ENCODE results near the gene PROKR1.
"Not testable (repeated sequence)": the region's sequence is repeated elsewhere in the genome, so short reads cannot be mapped to it uniquely, and the experiment has no call there.

Gene PROKR1

DNA sequence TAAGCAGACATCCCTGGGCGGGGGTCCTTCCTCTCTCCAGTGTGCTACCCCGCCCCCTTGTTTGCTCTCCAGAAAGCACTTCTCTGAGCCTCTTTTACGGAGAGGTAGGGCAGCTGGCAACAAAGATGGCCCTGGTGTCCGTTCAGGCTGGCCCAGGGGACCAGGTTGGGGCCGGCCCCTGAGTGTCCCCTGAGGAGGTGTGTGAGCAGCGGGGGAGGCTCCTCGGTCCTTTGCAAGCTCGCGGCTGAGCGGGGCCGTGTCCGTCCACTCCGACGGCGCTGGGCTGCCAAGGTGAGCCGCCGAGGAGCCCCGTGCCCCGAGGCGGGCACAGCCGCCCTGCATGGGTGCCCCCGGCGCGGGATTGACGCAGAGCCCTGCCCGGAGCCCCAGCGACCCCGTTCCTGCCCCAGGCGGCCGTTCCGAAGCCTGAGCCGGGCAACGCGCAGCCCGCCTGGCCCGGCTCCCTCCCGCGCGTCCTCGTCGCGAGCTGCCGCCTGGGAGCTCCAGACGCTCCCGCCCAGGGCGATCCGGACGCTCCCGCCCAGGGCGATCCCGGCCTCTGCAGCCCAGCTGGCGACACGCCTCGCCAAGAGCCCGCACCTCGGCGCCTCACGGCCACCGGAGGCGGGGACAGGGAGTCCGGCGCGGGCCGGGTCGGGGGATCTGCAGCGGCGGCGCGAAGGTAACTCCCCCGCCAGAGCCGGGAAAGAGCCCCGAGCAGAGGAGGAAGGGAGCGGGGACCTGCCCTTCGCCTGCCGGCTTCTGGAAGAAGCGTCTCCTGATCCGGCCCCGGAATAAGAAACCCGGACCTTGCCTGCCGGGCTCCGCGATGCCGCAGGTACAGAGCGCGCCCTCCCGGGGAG, at the start of gene PROKR1:
Gene PROKR1 (plus strand): TSS at position 569 of the 863 bp plus-strand sequence. CDS start 2,243 bp downstream, outside the sequence.
- DNase-seq (ENCODE audit: low read depth in 2 of 2) = peak in 1 of 2 donors; percentile 9

DNA sequence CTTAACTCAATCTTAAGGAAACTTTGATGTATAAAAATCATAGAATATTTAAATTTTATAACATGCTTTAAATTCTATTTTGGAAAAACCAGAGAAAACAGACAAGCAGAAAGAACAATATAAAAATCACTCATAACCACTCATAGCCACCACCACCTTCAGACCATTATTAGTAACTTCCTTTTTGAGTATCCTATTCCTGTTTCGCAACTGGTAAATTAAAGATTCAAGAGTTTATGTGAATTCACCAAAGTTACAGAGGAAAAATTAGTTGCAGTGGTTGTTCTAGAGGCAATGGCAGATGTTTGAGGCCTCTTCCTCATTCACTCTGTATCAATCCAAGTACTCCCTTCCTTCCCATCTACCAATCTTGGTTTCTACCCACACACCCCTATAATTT, 49.3 kb upstream of the PROKR1 start:
- no peak for DNase-seq (ENCODE audit: low read depth in 2 of 2)

DNA sequence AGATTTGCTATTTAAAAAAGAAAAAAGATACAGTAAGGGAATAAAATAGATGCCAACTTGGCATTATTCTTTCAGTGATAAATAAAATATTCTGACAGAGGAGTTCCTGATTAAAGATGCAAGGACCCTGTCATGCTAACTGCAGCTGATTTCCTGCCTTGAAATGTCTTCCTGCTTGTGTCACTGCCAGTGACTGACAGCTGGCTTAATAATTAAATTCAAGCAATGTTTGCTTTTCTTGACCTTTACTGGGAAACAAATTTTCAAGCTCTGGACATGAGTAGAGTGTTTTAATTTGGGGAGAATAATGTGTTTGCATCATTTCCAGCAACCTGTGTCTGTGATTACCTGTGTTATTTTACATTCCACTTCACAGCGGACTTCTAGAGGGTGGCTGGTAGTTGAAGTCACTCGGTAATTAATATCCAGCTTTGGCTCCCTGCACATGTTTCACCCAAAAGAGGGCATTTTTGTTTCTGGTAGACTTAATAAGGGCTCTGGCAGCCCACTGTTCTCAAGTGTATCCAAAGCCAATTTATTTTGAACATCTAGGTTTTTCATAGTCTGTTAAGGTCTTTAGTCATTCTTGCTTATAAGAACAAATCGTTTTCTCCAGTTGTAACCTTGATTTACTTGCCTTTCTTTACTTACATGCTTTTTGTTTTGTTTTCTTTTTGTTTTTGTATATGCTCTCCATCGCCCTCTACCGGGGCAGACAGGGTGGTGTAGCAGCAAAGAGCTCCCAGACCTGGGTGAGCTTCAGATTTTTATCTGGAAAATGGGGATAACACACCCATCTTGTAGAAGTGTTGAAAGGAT, 48.5 kb upstream of the PROKR1 start:
- peak; percentile 39 for DNase-seq (ENCODE audit: low read depth in 2 of 2)

DNA sequence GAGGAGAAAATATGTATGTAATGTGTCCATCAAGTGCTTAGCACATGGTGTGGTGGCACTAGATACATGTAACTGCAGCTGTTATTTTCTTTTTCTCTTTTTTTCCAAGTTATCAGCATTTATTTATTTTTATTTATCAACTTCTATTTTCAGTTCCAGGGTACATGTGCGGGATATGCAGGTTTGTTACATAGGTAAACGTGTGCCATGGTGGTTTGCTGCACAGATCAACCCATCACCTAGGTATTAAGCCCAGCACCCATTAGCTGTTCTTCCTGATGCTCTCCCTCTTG, 47.9 kb upstream of the PROKR1 start:
- not testable (repeated sequence) for DNase-seq (ENCODE audit: low read depth in 2 of 2)

DNA sequence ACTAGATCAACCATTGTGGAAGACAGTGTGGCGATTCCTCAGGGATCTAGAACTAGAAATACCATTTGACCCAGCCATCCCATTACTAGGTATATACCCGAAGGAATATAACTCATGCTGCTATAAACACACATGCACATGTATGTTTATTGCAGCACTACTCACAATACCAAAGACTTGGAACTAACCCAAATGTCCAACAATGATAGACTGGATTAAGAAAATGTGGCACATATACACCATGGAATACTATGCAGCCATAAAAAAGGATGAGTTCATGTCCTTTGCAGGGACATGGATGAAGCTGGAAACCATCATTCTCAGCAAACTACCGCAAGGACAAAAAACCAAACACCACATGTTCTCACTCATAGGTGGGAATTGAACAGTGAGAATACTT, 42.9 kb upstream of the PROKR1 start:
- DNase-seq (ENCODE audit: low read depth in 2 of 2) = not testable (repeated sequence)

DNA sequence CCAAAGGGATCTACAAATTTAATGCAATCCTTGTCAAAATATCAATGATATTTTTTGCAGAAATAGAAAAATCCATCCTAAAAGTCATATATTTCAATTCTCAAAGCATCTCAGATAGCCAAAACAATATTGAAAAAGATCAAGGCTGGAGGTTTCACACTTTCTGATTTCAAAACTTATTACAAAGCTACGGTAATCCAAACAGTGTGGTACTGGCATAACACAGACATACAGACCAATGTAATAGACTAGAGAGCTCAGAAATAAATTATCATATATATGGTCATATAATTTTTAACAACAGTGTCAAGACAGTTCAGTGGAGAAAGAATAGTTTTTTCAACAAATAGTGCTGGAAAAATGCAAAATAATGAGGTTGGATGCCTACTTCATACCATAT, 40.3 kb upstream of the PROKR1 start:
- no peak for DNase-seq (ENCODE audit: low read depth in 2 of 2)

DNA sequence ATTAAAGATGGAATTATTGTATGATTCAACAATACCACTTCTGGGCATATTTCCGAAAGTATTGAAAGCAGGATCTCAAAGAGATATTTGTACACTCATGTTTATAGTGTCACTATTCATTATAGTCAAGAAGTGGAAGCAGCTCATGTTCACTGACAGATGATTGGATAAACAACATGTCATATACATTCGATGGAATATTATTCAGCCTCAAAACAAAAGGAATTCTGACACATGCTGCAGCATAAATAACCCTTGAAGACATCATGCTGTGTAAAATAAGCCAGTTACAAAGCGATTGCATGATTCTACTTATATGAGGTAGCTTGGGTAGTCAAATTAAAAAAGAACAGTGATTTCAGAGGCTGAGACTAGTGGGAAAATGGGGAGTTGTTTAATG, 39.3 kb upstream of the PROKR1 start:
- DNase-seq (ENCODE audit: low read depth in 2 of 2) = no peak

DNA sequence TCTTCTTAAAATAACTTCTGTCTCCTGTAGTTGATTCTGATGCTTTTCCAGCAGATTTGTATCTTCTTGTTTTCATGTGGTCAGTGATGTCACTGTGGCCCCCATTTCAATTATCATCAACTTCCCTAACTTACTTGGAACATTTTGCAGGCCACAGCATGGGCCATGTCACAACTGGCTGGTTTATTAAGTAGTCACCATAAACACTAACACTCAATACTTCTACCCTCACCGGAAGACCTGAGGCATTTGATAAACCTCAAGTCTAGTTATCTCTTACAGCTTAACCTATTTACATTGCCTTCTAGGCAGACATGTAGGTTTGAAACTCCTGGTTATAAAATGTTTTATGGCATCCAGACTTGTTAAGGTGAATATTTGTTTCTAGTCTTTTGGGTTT, 37.4 kb upstream of the PROKR1 start:
- no peak for DNase-seq (ENCODE audit: low read depth in 2 of 2)

DNA sequence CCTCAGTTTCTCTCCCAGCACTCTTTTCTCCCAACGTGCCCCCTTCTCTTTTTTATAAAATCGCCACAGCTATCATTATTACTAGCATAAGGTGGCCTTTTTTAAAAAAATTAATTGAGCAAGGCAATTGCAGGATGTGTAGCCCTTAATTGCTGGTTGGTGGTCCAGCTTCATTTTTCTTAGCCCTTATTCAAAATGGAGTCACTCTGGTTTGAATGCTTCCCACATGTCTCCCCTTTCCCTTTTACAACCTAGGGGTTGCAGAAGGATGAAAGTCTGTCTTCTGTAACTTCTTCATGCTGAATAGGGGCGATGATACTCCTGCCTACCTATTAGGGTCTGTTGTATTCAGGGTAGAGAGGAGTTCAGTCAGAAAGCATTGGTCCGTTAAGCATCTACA, 36.6 kb upstream of the PROKR1 start:
- DNase-seq (ENCODE audit: low read depth in 2 of 2) = no peak

DNA sequence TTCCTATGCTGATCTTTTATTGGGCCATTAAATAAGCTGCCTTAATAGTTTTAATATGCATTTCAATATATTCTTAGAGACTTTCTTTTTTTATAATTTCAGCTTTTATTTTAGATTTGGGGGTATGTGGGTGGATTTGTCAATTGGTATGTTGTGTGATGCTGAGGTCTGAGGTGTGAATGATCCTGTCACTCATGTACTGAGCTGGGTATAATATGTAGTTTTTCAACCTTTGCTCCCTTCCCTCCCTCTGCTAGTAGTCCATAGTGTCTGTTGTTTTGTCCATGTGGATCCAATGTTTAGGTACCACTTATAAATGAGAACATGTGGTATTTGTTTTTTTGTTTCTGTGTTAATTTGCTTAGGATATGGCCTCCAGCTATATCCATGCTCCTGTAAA, 35.5 kb upstream of the PROKR1 start:
- DNase-seq (ENCODE audit: low read depth in 2 of 2) = no peak

DNA sequence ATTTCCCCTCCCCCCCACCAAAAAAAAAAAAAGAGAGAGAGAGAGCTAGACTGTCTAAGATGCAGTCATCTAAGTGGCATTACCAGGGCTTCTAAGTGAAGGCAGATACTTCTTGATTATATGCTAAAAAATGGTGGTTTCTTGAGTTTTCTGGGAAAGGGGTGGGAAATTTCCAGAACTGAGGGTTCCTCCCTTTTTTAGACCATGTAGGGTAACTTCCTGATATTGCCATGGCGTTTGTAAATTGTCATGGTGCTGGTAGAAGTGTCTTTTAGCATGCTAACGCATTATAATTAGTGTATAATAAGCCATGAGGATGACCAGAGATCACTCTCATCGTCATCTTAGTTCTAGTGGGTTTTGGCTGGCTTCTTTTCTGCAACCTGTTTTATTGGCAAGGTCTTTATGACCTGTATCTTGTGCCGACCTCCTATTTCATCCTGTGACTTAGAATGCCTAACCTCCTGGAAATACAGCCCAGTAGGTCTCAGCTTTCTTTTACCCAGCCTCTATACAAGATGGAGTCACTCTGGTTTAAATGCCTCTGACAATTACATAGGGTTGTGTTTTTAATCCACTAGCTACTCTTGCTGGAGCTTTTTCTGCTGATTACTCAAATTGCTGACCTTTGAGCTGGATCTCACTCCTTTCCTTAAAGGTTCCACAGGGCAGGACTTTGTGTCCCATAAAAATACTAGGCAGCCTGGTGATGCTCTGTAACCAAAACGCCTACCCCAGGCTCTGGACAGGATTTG, 30.4 kb upstream of the PROKR1 start:
- no peak for DNase-seq (ENCODE audit: low read depth in 2 of 2)

DNA sequence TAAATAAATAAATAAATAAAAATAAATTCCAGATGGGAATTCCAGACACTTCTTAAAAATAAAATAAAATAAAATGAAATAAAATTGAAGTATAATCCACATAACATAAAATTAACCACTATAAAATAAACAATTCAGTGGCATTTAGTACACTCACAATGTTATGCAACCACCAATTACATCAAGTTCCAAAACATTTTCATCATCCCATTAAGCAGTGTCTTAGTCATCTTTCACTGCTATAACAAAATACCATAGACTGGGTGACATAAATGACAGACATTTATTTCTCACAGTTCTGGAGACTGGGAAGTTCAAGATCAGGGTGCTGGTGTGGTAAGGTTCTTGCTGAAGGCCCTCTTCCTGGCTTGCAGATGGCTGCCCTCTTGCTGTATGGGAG, 22.6 kb upstream of the PROKR1 start:
- no peak for DNase-seq (ENCODE audit: low read depth in 2 of 2)

DNA sequence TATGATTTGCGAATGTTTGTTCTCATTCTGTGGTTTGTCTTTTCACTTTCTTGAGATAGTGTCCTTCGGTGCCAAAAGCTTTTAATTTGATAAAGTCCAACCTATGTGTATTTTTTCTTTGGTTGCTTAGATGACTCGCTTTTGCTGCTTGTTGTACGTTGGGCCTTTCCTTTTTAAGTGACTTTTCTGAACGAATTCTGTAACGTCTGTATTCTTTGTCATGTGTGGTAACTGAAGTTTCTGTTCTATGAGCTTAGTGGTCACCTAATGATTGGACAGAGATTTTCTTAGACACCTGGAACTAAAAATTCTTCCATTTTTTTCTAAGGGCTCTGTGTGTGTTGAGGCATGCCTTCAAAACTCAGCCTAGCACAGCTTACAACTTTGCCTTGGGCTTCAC, 19.6 kb upstream of the PROKR1 start:
- DNase-seq (ENCODE audit: low read depth in 2 of 2) = no peak

DNA sequence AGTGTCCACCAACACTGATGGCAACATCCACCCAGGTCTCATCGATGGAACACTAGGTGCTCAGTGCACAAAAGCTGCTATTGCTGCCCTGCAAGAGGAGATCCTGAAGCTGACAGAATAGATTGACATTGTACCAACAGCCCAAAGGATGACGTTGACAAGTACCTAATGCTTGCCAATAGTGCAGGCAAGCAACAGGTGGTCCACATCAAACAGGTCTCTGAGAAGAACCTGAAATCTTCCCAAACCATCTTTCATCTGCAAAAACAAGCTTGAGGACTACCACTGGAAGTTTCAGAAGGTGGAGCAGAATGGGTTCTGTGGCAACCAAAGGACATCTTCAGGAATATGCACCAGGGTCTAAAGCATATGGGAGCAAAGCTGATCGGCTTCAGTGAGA, 15.8 kb upstream of the PROKR1 start:
- DNase-seq (ENCODE audit: low read depth in 2 of 2) = no peak

DNA sequence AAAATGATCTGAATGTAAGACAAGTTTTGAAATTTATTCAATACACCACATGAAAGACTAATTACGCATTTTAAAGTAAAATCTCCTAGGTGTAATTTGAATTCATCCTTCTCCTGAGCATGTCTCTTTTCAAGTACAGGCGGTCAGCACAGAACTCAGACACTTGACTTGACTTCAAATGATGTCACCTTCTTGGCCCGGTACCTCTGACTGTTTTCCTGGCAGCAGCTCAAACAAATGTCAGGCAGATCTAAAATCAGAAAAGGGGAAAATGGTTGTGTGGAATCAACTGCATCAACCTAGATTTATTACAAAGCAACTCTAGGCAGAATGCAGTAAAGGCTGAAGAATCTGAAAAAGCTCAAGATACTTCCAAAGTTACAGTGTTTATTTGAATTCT, 11.4 kb upstream of the PROKR1 start:
- no peak for DNase-seq (ENCODE audit: low read depth in 2 of 2)

DNA sequence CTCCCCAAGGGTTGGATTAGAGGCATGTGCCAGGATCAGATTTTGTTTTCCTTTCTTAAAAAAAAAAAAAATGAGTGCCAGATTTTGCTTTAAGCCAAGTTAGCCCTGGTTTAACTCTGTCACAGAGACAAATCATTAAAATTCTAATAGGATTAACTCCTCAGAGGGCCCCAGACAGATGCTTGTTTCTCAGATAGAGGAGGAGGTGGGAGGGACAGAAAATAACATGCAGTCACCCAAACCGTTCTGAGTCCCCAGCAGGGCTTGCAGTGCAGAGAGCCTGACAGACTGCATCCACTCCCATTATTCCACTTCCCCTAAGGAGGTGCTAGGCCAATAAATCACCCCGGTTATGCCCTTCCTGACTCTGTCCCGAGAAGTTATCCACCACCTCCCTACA, 6.3 kb upstream of the PROKR1 start:
- DNase-seq (ENCODE audit: low read depth in 2 of 2) = no peak

DNA sequence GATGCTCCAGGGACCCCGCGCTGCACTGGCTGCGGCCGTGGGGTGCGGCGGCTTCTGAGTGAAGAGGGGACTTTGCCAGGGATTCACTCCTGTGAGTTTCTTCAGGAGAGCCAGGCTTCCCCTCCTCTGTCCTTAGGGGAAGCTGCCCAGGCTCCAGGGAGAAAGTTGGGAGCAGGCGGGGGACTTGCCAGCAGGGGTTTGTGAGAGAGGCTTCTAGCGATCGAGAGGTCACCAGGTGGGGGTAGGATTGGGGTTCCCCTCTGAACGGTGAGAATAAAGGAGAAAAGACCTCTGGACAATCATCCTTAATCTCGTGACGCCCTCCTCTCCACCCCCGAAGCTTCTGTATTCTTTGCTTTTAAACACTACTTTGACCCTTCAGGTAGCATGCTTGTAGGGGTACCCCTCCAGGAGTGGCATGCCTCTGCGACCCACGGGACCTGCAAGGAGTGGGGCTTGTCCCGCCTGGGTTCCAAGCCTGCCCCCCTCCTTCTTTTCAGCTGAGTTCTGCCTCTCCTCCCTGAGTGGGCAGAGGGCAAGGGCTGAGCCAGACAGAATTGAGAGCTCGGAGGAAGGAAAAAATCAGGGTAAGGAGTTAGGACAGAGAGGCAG, 601 bp downstream of the PROKR1 start:
- no peak for DNase-seq (ENCODE audit: low read depth in 2 of 2)

DNA sequence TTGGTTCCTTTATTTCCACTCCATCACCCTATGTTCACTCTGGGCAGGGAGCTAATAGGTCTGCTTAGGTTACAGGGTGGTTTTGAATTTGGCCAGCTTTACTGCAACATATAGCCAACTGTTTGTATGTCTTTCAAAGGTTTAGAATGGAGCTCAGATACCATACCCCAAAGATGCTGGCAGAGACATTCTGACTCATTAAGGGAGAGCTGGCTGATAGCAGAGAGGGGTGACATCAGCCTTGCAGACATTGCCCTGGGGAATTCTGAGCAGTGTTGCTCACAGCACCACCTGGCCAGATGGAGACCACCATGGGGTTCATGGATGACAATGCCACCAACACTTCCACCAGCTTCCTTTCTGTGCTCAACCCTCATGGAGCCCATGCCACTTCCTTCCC, 2.1 kb downstream of the PROKR1 start:
- no peak for DNase-seq (ENCODE audit: low read depth in 2 of 2)

DNA sequence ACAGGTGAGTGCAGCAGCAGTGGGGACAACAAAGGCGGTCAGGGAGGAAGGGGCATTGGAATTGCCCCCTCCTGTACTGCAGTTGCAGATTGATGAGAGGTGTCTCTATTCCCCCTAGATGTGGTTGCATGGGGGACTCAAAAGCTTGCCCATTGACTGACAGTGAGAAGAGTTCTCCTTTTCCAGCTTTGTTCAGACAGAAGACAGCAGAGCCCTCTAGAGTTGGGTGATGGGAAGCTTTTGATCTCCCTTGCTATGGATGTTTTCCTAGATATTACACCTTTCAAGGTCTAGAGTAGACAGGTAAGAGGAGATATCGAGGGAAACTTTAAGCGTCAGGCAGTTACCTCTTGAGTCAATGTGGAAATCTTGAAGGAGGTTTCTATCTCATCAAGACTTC, 2.9 kb downstream of the PROKR1 start:
- no peak for DNase-seq (ENCODE audit: low read depth in 2 of 2)

DNA sequence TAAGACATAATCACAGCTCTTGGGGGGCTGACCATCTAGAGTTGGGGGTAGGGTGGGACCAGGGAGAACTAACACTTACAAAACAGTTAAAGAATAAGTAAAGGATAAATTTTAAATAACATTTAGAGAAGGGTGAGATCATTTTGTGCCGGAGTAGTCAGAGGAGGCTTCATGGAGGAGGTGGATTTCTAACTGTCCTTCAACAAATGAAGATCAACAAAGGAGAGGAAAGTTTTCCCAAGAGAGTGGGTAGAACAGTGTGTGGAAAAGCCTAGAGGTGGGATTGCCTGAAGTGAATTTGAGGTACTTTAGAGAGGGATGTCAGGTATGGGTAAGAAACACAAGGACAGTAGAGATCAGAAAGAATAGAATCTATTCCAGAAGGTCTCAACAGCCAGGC, 7.3 kb downstream of the PROKR1 start:
- no peak for DNase-seq (ENCODE audit: low read depth in 2 of 2)

DNA sequence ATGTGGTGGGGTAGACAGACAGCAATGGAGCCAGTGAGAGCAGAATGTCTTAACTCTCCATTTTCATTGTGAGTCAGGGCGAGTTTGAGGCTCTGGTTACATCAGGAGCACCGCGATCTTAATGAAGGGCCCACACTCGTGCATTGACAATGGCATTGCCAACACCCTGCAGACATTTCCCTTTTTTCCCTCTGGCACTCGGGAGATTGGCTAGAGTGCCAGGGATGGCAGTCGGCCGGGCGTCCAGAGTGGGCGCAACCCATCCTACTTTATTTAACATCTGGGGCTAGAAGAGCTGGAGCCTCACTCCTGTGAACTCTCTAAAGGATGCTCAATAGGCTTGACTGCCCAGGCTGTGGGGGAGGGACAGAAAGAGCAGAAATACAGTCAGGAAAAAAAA, 9.7 kb downstream of the PROKR1 start:
- DNase-seq (ENCODE audit: low read depth in 2 of 2) = no peak

DNA sequence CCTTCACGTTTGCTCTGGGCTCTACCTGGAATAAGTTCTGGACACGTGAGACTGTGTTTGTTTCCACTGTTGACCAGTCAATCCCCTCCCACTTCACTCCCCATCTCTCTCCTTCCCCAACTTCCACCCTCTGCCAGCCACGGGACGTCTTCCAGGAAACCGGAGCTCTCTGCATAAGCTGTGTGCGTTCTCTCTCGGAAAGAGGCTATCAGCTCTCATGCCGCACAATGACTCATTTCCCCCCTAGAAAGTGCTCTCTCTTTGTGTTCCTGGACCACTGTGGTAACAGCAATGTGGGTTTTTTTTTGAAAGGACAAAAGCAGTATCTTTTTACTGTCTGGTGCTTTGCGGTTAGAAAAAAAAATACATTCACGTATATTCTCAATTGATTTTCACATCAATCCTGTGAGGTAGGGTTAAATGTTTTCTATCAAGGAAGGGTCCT, 10.2 kb downstream of the PROKR1 start:
- peak in 1 of 2 donors; percentile 45 for DNase-seq (ENCODE audit: low read depth in 2 of 2)
